GM21786 (cell line): ENCODE results near the gene RPLP2.

ENCODE experiments used
- ATAC-seq: cut with Tn5 transposase; IDR thresholded peaks from one replicate; pipeline ENCODE4 v1.9.1; 2021; ENCODE audit not compliant: unreplicated experiment

Gene RPLP2

DNA sequence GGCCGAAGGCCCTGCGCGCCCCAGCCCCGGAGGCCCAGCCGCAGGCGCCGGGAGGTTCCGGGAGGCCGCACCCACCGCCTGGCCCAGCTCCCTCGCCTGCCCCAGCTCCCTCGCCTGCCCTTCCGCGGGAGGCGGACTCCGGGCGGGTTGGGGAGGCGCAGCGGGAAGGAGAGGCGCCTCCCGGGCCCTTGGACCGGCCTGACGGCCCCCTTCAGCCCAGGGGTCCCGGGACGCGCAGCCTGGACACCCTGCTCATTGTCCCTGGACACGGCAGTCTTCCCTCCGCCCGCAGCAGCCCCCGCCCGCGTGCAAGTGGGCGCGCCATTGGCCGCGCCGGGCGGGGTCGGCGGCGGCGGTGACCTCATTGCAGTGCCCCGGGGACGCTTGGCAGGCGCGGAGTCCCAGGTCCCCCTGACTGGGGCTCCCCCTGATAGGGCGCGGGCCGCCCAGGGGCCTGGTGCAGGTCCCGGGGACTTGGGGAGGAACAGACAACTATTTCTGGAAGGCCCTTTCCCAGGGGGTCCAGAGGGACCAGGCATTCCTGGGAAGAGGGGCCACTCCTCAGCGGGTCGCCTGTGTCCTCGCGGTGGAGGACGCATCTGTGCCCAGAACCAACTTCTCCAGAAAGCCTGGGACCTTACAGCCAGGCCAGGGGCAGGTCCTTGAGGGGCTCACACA, 23.5 kb downstream of the RPLP2 start:
- ATAC-seq = peak; percentile 21

DNA sequence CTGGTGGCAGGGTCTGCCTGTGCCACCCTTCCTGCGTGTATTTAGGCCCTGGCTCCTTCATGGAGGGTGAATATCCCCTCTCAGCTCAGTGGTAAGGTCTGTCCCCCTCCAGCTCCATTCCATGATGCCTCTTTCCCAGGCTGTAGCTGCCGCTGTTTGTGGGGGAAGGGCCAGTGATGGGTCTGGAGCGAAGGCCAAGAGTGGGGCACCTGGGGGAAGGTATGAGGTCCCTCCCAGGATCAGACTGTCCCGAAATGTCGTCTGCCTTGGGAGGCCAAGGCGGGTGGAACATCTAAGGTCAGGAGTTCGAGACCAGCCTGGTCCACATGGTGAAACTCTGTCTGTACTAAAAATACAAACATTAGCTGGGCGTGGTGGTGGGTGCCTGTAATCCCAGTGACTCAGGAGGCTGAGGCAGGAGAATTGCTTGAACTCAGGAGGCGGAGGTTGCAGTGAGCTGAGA, 24.1 kb downstream of the RPLP2 start:
- no peak for ATAC-seq

DNA sequence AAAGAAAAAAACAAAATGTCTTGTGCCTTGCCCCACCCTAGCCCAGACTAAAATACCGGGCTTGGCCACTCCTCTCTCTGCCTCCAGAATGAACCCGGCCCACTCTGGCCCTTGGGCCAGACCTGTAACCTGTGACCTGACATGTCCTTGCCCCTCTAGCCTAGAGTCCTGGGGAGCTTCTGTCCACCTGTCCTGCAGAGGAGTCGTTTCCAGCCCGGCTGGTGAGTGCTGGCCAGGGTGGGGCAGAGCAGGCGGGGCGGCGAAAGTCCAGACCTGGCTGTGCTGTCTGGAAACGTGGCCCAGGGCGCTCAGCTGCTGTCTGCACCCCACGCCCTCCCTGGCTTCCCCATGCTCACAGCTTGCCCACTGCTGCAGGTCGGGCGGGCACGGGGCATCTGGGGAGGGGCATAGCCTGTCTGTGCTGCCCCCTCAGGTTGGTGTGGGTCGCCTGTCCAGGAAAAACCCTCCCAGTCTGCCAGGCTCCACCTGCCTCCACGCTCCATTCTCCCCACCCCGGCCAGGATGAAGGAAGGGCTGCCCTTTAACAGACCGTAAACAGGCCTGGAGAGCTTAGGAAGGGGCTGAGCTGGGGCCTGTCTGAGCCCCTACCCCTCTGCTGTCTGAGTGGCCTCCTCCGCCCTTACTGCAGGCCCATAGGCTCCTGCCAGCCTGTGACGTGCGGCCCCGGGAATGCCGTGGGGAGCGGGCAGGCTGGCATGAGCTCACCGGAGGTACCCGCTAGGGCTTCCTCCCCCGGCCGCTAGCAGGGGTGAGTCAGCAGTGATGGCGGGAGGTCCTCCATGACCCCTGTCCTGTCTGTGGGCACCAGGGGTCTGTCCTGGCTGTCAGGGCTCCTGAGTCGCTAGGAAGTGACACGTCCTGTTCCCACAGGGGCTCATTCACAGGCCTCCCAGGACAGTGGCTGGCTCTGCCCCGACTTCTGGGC, 24.9 kb downstream of the RPLP2 start:
- no peak for ATAC-seq

DNA sequence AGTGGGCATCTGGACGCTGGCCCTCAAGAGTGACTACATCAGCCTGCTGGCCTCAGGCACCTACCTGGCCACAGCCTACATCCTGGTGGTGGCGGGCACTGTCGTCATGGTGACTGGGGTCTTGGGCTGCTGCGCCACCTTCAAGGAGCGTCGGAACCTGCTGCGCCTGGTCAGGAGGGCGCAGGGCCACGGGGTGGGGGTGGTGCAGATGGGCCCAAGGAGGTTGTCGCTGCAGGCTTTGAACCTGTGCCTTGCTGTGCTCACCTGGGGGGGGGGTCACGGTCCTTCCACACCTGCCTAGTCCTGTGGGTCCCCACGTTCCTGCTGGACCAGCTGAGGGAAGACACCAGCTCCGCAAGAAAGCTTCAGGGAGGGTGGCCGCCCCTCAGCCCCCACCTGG, 26.5 kb downstream of the RPLP2 start:
- ATAC-seq = no peak

DNA sequence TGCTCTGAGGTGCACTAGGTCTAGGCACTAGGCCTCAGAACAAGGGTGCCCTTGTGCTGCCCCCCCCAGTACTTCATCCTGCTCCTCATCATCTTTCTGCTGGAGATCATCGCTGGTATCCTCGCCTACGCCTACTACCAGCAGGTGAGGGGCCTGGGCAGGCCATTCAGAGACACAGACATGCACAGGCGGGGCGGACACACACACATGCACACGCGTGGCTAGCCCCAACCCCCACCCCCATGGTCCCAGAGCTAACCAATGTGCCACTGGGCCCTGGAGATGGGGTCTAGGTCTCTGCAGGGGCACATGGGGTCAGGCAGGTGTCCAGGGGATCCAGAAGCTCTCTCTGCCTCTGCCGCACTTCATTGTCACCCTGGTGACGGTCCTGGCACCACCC, 26.9 kb downstream of the RPLP2 start:
- no peak for ATAC-seq

DNA sequence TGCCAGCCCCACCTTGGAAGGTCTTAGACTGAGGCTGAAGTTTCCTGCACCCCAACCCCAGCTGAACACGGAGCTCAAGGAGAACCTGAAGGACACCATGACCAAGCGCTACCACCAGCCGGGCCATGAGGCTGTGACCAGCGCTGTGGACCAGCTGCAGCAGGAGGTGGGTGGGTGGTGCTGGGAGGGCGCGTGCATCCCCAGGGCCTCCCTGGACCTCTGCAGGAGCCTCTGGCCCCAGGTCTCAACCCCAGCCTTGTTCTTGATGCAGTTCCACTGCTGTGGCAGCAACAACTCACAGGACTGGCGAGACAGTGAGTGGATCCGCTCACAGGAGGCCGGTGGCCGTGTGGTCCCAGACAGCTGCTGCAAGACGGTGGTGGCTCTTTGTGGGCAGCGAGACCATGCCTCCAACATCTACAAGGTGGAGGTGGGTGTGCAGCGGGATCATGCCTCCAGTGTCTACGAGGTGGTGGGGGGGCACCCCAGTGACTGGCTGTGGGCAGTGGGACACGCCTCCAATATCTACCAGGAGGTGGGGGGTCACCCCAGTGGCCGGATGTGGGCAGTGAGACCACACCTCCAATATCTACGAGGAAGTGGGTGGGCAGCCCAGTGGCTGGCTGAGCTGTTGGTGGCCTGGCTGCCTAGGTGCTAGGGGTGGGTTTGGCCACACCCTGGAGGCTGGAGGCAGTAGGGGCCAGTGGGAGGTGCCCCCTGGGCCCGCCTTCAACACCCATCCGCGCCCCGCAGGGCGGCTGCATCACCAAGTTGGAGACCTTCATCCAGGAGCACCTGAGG, 27.6 kb downstream of the RPLP2 start:
- ATAC-seq = no peak

DNA sequence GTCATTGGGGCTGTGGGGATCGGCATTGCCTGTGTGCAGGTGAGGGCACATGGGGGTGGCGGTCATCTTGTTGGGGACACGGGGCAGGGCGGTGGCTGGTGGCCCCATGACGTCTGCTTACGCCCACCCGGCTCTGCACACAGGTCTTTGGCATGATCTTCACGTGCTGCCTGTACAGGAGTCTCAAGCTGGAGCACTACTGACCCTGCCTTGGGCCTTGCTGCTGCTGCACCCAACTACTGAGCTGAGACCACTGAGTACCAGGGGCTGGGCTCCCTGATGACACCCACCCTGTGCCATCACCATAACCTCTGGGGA, 28.2 kb downstream of the RPLP2 start:
- ATAC-seq = no peak

DNA sequence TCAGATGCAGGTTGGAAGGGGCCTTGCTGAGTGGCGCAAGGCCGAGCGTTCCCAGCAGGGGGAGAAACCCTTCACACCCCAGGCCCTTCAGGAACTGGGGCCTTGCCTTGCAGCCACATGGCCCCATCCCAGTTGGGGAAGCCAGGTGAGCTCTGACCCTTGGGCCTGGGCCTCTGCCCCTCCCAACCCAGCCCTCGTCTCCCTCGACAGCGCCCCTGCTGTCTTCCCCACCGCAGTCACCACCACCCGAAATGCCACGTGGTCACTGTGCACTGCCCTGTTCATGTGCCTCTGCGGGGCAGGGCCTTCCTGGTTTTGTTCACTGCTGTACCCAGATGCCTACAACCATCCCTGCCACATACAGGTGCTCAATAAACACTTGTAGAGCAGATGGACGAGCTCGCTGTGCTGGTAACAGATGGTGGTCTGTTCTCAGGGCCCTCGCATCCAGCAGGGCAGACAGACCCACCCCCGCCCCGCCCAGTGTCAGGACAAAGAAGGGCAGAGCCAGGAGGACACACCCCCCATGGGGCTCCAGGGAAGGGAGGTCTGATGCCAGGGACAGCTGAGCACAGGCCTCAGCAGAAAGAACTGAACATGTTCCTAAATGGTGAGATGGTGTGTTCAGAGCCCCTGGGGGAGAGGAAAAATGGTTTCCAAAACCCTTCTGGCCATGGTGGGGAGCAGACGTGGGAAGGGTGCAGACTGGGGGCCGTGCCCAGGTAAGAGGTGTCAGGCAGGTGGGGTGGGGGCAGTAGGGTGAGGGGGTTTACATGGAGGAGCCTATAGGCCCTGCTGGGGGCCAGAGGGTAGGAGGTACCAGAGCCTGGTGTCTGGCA, 28.9 kb downstream of the RPLP2 start:
- no peak for ATAC-seq

DNA sequence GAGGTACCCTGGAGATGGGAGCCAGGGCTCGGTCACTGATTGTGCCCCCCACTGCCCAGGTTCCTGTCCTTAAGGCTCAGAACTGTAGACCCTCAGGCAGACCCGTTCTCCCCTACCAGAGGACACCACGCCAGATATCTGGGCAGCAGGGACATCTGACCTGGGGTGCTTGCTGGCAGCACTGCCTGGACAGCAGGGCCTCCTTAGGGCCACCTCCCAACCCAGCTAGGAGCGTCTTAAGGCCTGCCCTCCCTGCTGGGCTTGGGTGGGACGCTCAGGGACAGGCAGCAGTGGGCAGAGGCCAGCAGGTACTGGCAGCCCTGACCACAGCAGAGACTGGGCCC, 29.5 kb downstream of the RPLP2 start:
- ATAC-seq = no peak

DNA sequence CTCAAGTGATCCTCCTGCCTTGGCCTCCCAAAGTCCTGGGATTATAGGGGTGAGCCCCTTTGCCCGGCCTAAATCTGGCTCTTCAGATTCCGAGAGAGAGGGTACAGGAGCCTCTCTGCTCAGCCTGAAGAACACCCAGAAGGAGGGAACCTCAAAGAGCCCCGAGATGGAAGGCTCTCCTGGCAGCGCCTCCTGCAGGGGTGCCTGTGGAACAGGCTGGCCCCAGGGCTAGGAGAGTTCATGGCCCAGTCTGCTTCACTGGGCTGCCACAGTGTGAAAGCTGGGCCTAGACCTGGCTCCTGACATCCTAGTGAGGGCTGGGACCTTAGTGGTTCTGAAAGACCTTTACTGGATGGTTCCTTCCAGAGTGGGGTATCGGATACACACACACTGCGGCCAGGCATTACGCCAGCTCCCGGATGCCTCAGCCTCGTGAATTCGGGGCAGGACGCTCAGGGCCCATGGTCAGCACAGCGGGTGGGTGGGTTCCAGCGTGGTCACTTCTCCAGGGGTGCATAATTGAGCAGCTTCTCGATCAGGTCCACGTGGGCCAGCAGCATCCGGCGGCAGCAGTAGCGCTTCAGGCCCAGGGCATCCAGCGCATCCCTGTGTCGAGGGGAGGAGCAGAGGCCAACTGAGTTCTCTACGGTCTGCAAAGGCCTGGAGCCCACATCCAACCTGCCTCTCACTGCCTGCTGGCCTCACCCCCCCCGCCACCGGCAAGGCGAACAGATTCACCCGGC, 30.3 kb downstream of the RPLP2 start:
- ATAC-seq = no peak

DNA sequence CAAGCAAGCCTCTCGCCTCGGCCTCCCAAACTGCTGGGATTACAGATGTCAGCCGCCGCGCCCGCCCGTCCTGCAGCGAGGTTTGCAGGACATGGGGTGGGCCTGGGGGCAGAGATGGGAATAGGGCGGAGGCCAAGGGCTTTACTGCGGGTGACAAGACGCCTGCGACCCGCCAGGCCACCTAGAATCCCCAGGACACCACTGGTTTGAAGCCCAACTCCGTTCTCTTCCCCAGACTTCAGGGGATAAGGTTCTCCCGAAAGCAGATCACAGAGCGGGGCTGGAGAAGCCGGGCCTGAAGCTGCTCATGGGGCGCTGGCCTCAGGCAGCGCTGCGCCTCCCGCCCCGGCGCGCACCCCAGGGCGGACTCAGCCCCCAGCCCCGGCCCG, 32.2 kb downstream of the RPLP2 start:
- ATAC-seq = peak; percentile 21

DNA sequence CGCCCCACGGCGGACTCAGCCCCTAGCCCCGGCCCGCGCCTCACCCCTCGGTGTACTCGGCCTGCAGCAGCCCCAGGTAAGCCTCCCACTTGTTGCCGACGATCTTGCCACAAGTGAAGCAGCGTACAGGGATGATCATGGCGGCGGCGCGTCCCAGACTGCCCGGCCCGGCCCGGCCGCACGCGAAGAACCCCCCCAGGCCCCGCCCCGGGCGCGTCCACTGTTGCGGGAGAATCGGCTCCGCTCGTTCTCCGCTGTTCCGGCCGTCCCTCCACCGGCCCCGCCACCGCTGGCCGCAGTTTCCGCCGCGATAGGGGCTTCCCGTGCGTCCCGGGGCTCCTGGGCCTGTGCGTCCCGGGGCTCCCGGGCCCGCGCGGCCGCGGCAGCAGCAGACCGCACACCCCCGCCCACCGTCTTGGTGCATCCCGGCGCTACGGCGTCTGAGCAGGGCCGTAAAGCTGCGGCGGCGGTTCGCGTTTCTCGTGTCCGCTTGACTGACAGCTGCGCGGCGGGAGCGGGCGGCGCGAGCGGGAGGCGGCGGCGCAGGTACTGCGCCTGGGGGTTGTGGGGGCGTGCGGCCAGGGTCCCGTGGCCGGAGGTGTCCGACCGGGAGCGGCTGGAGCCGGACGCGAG, 32.7 kb downstream of the RPLP2 start, which contains the start of the genes POLR2L and TSPAN4:
POLR2L (minus strand) TSS at position 160 of the 633 bp plus-strand sequence; CDS start at position 139, 21 bp downstream.
TSPAN4 (plus strand) TSS at position 483 of the 633 bp plus-strand sequence. CDS start 7,453 bp downstream, outside the sequence.
- peak; percentile 60 for ATAC-seq

DNA sequence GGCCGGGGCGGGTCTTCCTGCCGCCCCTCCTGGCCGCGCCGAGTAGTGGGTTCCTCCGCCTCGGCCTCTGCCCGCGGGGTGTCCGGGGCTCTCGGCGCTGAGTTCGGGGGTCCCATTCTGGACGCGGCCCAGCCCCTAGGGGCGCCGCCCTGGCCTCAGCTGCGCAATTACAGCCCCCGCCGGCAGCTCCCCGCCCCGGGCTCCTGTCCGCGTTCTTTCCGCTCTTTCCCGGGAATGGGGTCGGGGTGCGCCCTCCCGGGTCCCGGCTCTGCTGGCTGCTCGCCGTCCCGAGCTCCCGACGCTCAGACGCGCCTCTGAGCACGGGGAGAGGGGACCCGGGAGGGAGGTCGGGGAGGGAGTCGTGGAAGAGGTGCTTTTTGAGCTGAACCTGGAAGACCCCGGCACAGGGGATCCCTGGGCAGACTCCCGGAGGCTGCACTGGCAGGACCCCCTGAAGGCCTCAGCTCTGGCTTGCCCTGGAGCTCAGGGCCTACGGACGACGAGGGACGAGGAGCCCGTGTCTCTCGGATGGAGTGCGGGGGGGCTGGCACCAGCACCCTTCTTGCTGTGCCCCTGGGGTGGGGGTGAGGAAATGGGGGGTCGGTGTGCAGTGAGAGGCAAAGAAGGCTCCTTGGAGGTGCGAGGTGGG, 33.4 kb downstream of the RPLP2 start:
- peak; percentile 2 for ATAC-seq

DNA sequence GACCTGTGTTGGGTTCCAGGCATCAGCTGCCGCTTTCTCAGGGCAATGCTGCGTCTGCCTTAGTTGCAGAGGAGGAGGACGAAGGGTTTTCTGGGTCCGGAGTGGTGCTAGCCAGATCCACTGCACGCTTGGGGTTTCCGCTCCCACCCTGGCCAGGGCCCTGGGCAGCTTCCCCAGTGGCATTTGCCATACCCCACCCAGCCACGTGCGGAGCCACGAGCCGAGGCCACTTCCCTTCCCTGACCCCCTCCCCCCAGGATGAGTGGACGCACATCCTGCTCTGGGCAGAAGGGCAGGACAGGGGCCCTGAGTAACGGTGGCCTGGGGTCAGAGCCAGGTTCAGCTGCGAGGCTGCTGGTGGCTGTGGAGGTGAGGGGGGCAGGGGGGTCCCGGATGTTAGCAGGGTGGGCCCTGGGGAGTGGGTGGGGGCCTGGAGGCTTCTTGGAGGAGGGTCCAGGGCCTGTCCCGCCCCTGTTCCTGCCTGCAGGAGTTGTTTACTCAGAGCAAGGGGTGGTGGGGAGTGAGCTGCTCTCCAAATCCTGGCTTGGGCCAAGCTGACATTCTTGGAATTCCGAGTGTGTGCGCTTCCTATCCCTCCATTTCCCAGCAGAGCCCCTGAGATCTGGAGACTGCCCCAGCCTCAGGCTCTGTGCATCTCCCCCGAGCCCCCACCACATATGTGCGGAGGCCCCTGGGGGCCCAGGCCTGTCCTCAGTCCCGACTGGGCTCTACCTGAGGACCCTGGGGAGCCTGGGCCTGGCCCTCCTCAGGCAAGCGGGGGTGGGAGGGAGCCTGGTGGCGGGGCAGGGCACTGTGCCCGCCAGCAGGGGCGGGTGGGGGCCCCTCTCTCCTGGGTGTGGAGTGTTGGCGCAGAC, 34.3 kb downstream of the RPLP2 start:
- no peak for ATAC-seq

DNA sequence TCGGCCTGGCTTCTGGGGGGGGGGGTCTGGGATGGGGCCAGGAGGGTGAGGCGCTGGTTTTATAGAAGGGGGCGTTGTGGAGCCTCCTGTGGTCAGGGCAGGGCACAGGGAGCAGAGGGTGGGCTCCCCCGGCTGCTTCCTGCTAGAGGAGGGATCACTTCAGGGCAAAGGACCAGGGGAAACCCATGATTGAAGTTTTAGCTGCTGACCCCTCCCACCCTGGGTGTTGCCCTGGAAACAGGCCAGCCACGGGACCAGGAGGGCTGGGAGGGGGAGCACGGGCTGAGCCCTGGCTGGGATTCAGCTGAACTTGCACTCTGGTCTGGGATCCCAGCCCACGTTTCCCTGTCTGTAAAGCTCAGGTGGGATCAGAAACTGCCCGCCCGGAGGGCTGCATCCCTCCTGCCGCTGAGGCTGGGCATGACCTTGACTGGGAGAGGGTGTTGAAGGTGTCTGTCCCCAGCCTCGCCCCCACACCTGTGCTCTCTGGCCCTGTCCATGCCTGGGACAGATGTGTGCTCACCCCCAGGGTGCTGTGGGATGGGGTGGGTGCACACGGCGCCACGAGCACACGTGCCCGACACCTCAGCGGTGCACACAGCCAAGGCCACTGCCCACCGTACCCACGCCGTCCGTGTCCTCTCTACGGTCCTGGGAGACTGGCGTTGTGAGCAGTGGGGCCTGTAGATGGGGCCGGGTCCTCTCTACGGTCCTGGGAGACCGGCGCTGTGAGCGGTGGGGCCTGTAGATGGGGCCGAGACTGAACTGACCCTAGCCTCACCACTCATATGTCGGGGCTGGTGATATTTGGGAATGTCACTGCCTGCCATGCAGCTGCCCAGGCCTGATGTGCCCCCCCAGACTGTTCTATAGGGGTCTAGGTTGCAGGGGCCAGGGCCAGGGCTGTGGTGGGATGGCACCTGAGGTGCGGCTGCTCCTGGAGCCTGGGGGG, 35.2 kb downstream of the RPLP2 start:
- no peak for ATAC-seq

DNA sequence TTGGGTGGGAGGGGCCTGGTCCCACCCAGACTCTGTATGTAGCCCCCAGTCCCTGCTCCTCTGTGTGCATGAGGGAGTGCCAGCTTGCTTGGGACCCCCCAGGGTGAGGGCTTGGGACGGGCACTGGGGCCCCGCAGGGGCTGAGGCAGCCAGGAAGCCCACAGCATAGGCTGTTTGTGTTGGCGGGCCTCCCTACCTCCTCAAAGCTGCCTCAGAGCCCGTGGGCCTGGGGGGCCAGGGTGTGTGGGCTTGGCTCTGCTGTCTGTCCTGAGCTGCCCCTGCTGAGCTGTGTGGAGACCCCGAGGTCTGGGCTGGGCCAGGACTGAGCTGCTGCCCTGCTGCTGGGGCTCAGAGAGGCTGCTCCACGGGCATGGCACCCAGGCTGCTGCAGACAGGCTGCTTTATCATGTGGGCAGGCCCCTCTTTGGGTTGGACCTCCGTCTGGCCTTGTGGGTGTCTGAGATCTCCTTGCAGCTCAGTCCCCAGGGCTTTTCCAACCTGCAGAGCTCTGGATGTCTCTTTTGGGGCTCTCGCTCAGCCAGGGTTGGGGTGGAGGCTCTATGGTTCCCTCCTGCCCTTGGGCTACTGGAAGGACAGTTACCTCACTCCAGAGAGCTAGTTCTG, 36.2 kb downstream of the RPLP2 start:
- ATAC-seq = no peak
